ENCODE data around the gene PSD4.

The PSD4 gene

DNA sequence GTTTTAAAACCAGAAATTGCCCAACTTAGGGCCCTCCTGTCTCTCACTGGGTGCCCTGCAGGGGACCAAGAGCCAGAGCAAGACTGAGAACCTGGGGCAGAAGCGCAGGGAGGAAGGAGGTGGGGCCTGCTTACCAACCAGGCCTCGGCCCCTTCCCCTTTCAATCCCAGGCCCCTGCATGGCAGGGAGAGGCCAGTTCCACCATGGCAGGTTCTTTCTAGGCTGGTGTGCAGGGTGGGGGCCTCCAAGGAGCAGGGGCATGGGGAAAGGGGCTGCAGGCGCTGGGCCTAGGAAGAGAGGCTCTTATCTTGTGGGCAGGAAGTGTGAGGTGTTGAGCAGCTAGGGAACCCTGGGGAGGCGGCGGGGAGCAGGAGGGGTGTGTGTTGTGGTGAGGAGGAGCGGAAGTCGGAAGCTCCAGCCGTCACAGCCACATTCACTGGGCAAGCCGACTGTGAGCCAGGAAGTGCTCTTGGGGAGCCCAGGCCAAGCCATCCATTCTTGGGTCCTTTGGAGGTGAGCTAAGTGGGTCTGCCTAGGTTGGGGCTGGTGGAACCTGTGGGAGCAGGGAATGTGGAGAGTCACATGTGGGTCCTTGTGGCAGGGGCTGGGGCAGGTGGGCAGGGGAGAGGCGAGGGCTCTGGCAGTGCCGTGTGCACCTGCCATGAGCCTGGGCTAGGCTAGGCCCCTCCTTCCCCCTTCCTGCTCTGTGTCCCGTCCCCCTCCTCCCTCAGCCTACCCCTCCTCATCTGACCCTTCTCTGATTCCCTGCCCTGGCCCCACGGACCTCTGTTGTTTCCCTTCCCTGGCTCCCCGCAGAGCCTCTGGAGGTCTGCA is at the start of gene PSD4:
TSS of gene PSD4 (plus strand) at position 430 of the 834 bp plus-strand sequence. CDS start 8,486 bp downstream, outside the sequence.
- DNase-seq (ENCODE audit: low read depth in 2 of 3, low spot score in 1 of 3), result peak; percentile 81 to 88 (median 86)

- no peak for DNase-seq (ENCODE audit: low read depth in 2 of 3, low spot score in 1 of 3)
These were observed 49.4 kb upstream of the PSD4 start for GRCh38 chr2:113124181-113124961.

DNA sequence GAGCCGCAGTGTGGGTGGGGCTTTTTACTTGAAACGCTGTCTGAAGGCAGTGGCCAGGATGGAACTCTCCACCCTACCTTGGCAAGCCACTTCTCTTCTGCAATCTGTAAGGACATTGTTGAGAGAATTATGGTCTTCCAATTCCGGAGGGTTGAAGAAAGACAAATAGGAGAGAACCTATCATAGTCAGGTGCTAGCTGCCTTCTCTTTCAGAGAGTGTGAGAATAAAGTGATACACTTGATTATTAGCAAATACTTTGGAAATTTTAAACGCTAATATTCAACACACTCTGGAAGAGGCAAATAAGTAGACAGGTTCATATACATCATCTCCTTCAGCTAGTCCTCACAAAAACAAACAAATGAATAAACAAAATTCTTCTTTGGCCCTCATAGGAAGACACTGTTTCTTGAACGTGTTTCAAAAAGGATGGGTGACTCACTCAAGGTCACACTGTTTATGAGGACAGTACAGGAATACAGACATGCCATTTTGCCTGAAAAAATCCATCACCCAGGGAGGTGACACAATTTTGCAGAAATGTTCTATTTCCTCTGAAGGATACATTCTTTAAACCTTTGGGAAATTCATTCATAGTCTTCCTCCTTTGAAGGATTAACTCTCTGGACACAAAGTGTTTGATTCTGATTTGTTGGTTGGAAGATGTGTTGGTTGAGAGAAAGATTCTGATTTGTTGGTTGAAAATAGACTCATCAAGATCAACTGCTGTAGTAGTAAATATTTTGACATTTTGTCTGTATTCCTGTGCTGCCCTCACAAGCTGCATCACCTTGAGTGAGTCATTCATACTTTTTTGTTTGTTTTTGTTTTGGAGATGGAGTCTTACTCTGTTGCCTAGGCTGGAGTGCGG is 48.6 kb upstream of the PSD4 start:
- no peak for DNase-seq (ENCODE audit: low read depth in 2 of 3, low spot score in 1 of 3)

DNA sequence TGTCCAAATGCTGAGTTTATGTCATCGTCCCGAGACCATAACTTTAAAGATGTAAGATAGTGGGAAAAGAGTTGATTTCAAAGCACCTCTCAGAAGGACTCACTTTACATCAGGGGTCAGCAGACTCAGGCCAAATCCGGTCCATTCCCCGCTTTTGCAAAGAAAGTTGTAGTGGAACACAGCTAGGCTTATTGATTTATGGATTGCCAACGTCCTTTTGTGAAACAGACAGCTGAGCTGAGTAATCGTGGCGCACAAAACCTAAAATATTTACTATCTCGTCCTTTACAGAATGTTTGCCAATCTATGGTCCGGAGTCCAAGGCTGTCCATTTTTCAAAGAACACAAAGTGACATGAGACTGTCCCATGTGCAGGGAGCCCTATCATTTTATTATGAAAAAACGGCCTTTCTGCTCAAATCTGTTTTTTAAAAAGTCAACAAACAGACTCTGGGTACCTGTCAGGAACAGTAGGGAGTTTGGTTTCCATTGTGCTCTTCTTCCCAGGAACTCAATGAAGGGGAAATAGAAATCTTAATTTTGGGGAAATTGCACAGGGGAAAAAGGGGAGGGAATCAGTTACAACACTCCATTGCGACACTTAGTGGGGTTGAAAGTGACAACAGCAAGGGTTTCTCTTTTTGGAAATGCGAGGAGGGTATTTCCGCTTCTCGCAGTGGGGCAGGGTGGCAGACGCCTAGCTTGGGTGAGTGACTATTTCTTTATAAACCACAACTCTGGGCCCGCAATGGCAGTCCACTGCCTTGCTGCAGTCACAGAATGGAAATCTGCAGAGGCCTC is 46.7 kb upstream of the PSD4 start, which contains the start of gene IL1RN:
TSS of gene IL1RN (plus strand) at position 754 of the 801 bp plus-strand sequence. CDS start at position 781, 27 bp downstream.
- no peak for DNase-seq (ENCODE audit: low read depth in 2 of 3, low spot score in 1 of 3)

- no peak for DNase-seq (ENCODE audit: low read depth in 2 of 3, low spot score in 1 of 3)
These were observed 45.9 kb upstream of the PSD4 start for GRCh38 chr2:113127646-113128570.

DNA sequence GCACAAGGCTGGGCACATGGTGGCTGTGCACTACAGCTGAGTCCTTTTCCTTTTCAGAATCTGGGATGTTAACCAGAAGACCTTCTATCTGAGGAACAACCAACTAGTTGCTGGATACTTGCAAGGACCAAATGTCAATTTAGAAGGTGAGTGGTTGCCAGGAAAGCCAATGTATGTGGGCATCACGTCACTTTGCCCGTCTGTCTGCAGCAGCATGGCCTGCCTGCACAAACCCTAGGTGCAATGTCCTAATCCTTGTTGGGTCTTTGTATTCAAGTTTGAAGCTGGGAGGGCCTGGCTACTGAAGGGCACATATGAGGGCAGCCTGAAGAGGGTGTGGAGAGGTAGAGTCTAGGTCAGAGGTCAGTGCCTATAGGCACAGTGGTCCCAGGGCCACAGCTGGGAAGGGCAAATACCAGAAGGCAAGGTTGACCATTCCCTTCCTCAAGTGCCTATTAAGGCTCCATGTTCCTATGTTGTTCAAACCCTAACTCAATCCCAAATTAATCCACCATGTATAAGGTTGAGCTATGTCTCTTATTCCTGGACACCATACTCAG is 44.2 kb upstream of the PSD4 start:
- DNase-seq (ENCODE audit: low read depth in 2 of 3, low spot score in 1 of 3), result no peak

DNA sequence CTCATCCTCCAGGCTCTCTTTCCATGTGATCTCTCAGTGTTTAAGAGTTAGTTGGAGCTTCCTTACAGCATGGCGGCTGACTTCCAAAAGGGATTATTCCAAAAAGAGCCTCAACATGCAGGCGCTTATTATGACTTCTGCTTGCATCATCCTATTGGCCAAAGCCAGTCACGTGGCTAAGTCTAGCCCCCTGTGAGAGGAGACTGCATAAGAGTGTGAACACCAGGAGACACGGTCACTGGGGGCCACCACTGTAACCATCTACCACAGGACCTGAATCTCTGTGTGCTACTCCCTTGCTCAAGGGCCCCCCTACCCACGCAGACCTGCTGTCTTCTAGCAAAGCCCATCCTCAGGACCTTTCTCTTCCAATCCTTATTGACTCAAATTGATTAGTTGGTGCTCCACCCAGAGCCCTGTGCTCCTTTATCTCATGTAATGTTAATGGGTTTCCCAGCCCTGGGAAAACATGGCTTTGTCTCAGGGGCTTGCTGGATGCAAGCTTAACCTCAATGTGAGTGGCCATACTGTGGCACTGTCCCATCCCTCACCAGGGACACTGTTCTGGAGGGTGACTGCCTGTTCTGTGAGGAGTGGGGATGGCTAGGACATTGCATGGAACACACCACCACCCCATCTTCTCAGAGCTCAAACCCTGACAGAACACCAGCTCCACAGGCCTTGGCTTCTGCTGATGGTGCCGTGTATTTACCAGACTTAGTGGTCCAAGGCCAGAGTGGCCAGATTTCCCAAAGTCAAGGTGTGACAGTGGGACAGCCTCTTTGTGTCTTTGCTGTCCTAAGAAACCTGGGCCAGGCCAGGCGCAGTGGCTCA is 42.2 kb upstream of the PSD4 start:
- DNase-seq (ENCODE audit: low read depth in 2 of 3, low spot score in 1 of 3), result no peak

- DNase-seq (ENCODE audit: low read depth in 2 of 3, low spot score in 1 of 3), result no peak
These were observed 41.3 kb upstream of the PSD4 start for GRCh38 chr2:113132414-113133021.

DNA sequence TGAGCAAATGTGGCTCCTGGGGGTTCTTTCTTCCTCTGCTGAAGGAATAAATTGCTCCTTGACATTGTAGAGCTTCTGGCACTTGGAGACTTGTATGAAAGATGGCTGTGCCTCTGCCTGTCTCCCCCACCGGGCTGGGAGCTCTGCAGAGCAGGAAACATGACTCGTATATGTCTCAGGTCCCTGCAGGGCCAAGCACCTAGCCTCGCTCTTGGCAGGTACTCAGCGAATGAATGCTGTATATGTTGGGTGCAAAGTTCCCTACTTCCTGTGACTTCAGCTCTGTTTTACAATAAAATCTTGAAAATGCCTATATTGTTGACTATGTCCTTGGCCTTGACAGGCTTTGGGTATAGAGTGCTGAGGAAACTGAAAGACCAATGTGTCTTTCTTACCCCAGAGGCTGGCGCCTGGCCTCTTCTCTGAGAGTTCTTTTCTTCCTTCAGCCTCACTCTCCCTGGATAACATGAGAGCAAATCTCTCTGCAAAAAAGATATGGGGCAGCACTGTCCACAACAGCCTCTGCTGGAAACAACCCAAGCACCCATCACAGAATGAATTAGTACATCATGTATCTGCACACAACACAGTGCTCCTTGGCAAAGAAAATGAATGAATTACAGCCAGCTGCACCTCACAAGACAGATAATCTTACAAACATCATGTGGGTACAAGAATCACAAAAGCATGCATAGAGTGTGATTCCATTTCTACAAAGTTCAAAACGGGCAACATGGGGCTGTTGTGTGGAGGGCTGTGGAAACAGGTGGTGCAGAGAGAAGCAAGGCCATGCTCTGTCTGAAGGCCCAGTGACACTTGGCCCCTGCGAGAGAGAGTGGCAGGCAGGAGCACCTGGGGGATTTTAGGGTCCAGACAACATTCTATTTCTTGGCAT is 39.8 kb upstream of the PSD4 start:
- DNase-seq (ENCODE audit: low read depth in 2 of 3, low spot score in 1 of 3), result no peak

DNA sequence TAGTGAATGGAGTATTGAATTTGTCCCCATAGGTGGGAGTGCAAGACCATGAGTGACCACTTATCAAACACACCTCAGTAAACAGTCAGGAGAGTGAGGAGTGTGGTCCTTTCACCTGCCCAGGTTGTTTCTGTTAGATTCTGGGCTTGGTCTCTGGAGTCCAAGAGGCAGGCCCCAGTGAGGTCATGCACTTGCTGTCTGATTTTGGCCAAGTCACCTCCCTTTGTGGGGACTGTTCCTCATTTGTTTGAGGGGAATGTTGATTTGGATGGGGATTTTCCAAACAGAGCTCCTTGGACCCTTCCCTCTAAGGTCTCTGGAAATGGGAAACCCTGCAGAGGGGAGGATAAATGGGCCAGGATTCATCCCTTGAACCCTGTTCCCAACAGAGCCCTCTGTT is 39.1 kb upstream of the PSD4 start:
- no peak for DNase-seq (ENCODE audit: low read depth in 2 of 3, low spot score in 1 of 3)

DNA sequence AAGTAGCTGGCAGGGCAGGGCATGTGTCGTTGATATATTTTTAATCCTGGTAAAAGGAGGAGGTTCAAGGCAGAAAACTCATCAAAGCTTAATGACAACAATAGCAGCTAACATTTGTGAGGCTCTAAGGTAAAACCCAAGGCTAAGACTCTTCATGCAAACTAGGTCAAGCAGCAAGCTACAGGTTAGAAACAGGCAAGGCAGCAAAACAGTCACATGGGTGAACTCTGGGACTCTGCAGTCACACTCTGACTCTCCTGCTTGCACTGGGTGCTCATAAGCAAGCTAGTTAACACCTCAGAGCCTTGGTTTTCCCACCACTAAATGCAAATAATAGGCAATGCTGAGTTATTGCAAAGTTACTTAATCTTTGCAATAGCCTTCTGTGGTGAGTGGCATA is 38.5 kb upstream of the PSD4 start:
- no peak for DNase-seq (ENCODE audit: low read depth in 2 of 3, low spot score in 1 of 3)

GRCh38 chr2:113136828-113137775 is 36.7 kb upstream of the PSD4 start:
- peak in 1 of 3 donors; percentile 60 for DNase-seq (ENCODE audit: low read depth in 2 of 3, low spot score in 1 of 3)

GRCh38 chr2:113137827-113138226 is 35.9 kb upstream of the PSD4 start:
- no peak for DNase-seq (ENCODE audit: low read depth in 2 of 3, low spot score in 1 of 3)

GRCh38 chr2:113138428-113139322 is 35.1 kb upstream of the PSD4 start:
- DNase-seq (ENCODE audit: low read depth in 2 of 3, low spot score in 1 of 3), result peak in 1 of 3 donors; percentile 80
